ENCODE results near the gene THOC6.
A peak's percentile ranks its signal among the peaks of the same experiment; 100 is the strongest.

The THOC6 gene

GRCh38 chr16:3026003-3026378 is 2.2 kb downstream of the THOC6 start:
- DNase-seq = no peak
- intact Hi-C loops (cut with DNase I) = no loop called here

GRCh38 chr16:3026609-3027488 is 3.0 kb downstream of the THOC6 start:
- intact Hi-C loops (cut with DNase I) = no loop called here
- no peak for DNase-seq

GRCh38 chr16:3027489-3027795 is 3.6 kb downstream of the THOC6 start:
- DNase-seq = no peak
- intact Hi-C loops (cut with DNase I) = no loop called here

GRCh38 chr16:3027983-3028715 is 4.3 kb downstream of the THOC6 start:
- intact Hi-C loops (cut with DNase I) = no loop called here
- peak; percentile 45 to 91 (median 83) for DNase-seq

GRCh38 chr16:3028716-3029319 is 5.0 kb downstream of the THOC6 start:
- intact Hi-C loops (cut with DNase I) = no loop called here
- no peak for DNase-seq

GRCh38 chr16:3029491-3030221 is 5.8 kb downstream of the THOC6 start:
- intact Hi-C loops (cut with DNase I) = no loop called here

GRCh38 chr16:3030222-3031212 is 6.7 kb downstream of the THOC6 start:
- no peak for DNase-seq
- intact Hi-C loops (cut with DNase I) = no loop called here

More at GRCh38 chr16:3029491-3030221, 5.8 kb downstream of the THOC6 start:
- DNase-seq = peak in 6 of 42 donors; percentile 25 to 55 (median 31)

GRCh38 chr16:3032624-3033023 is 8.8 kb downstream of the THOC6 start:
- no peak for DNase-seq
- intact Hi-C loops (cut with DNase I) = no loop called here

- no peak for DNase-seq
- intact Hi-C loops (cut with DNase I) = no loop called here
Observed at GRCh38 chr16:3035289-3035971, 11.6 kb downstream of the THOC6 start.

- no peak for DNase-seq
- intact Hi-C loops (cut with DNase I) = no loop called here
Observed at GRCh38 chr16:3035972-3036725, 12.3 kb downstream of the THOC6 start.

GRCh38 chr16:3036726-3037315 is 13.0 kb downstream of the THOC6 start, which contains the start of gene BICDL2:
Gene BICDL2, minus strand, starts transcription at chr16:3036944. Its CDS starts 1,448 bp downstream, at chr16:3035496.
- intact Hi-C loops (cut with DNase I) = no loop called here
- DNase-seq = no peak

GRCh38 chr16:3038256-3038655 is 14.4 kb downstream of the THOC6 start:
- no peak for DNase-seq
- intact Hi-C loops (cut with DNase I) = no loop called here

- no peak for DNase-seq
- intact Hi-C loops (cut with DNase I) = no loop called here
Observed at GRCh38 chr16:3038896-3039295, 15.1 kb downstream of the THOC6 start.

GRCh38 chr16:3042376-3042775 is 18.5 kb downstream of the THOC6 start:
- intact Hi-C loops (cut with DNase I) = no loop called here
- DNase-seq = no peak

GRCh38 chr16:3044708-3045107 is 20.9 kb downstream of the THOC6 start:
- intact Hi-C loops (cut with DNase I) = no loop called here
- no peak for DNase-seq

GRCh38 chr16:3045758-3046640 is 22.2 kb downstream of the THOC6 start, which contains the start of gene MMP25:
Gene MMP25, plus strand, starts transcription at chr16:3046561. Its CDS starts 357 bp downstream, at chr16:3046918.
- intact Hi-C loops (cut with DNase I) = no loop called here
- DNase-seq = no peak

Data from head of caudate nucleus (tissue), 42 donors.